ENCODE measurements around the gene MINDY3.

Gene MINDY3

DNA sequence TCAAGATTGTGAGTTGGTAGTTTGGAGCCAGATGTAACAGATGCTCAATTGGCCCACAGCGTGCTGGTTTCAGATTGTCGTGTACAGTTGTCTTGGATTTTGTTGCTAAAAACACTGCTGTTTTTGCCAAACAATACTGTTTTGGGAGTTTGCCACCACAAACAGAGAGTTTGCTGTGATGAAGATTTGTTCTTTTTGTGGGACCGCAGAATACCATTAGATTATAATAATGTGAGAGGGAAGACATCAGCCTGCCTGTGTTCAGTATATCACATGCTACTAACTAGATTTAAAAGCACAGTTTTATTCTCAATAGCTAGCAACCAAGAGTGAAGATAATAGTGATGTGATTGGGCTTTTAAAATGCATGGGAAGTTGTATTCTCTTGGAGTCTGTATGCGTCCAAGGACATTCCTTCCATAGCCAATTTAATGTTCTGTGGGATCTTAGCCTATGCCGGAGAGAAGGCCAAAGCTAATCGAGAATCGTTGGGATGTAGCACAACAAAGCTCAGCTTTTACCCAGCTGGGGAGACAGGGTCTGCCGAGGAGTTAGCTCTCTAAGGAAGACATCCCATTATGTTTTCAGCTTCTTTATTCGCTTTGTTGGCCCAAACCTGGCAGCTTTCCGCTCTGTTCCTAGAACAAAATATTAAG is 121.9 kb downstream of the MINDY3 start:
- no peak for DNase-seq (ENCODE audit: low spot score)

DNA sequence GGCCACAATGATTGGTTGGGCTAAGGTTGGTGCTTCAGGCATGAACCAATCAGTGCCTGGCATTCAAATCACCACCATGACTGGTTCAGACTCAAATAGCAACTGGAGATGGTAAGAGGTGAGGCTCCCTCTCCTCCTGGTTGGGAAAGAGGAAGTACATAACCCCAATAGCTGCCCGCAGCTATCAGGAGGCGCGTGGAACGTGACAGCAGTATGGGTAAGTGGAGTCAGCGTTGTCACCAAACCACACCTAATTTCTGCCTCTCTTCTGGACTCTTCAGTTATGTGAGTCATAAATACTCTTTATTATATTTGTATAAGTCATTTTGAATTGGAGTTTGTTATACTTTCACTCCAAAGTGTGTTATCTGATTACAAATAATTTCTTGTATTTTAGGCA is 122.7 kb downstream of the MINDY3 start:
- no peak for DNase-seq (ENCODE audit: low spot score)

DNA sequence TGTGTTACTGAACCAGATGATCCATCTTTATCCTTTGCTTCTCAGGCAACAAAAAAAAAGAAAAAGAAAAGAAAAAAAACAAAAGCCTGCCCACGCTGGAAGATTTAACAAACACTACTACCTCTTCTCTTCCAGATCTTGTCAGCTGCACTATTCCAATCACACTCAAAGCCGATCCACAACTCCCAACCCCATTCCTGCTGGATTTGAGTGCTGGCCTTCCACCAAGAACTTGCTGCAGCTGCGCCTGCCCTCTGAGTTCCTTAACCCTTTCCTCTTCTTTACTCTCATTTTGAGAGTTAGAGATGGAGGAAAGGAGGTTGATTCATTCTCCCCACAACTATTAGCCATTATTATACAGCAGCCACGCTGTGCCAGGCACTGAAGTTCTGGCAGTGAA is 124.5 kb downstream of the MINDY3 start:
- DNase-seq (ENCODE audit: low spot score) = no peak

DNA sequence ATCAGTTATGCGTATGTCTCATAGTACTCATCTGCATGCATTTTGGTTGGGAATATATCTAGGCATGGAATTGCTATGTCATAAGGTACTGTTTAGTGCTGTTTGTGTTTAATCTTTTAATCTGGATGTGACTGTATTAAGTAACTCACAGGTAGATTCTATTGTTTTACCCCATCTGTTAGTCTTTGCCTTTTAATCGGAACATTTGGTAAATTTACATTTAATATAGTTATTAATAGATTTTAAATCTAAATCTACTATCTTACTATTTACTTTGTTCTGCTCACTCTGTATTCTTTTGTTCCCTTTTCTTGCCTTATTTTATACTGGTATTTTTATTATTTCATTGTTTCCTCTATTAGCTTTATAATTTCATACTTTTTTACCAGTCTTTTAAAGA is 130.0 kb downstream of the MINDY3 start:
- no peak for DNase-seq (ENCODE audit: low spot score)

DNA sequence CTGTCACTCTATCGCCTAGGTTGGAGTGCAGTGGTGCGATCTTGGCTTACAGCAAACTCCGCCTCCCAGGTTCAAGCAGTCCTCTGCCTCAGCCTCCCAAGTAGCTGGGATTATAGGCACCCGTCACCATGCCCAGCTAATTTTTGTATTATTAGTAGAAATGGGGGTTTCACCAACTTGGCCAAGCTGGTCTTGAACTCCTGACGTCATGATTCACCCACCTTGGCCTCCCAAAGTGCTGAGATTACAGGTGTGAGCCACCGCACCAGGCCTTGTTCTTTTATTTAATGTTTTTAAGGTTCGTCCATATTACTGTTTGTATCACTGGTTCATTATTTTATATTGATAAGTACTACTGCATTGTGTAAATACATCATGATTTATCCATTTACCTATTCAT is 130.4 kb downstream of the MINDY3 start:
- DNase-seq (ENCODE audit: low spot score) = no peak

All from SK-N-DZ (cell line).